GM21529 (cell line): ENCODE results near the gene TSSK6.

Source experiments
- ATAC-seq: cut with Tn5 transposase; IDR thresholded peaks from one replicate; pipeline ENCODE4 v1.9.1; 2021; ENCODE audit not compliant: unreplicated experiment

TSSK6 gene

GRCh38 chr19:19531951-19532805, 16.8 kb upstream of the TSSK6 start:
- no peak for ATAC-seq

GRCh38 chr19:19530889-19531288, 15.5 kb upstream of the TSSK6 start:
- no peak for ATAC-seq

GRCh38 chr19:19530423-19530804, 15.1 kb upstream of the TSSK6 start:
- no peak for ATAC-seq

GRCh38 chr19:19529783-19530422, 14.6 kb upstream of the TSSK6 start:
- no peak for ATAC-seq

- ATAC-seq, result no peak
Measured at GRCh38 chr19:19528721-19529490, 13.6 kb upstream of the TSSK6 start, which contains the start of gene YJEFN3. YJEFN3 (plus strand) TSS chr19:19528911; CDS start chr19:19528933, 22 bp downstream.

- ATAC-seq, result no peak
Measured at GRCh38 chr19:19527674-19528625, 12.6 kb upstream of the TSSK6 start.

- no peak for ATAC-seq
Measured at GRCh38 chr19:19527371-19527656, 12.0 kb upstream of the TSSK6 start.

GRCh38 chr19:19526581-19527370, 11.4 kb upstream of the TSSK6 start:
- no peak for ATAC-seq

- no peak for ATAC-seq
Measured at GRCh38 chr19:19525611-19526380, 10.4 kb upstream of the TSSK6 start.

- ATAC-seq, result no peak
Measured at GRCh38 chr19:19524053-19524452, 8.7 kb upstream of the TSSK6 start.

GRCh38 chr19:19523177-19523576, 7.8 kb upstream of the TSSK6 start:
- no peak for ATAC-seq

- ATAC-seq, result no peak
Measured at GRCh38 chr19:19520989-19521388, 5.6 kb upstream of the TSSK6 start.

GRCh38 chr19:19517235-19517619, 1.9 kb upstream of the TSSK6 start:
- no peak for ATAC-seq

- peak; percentile 89 for ATAC-seq
Measured at GRCh38 chr19:19515642-19516519, 533 bp upstream of the TSSK6 start, which contains the start of gene NDUFA13. NDUFA13 (plus strand) TSS chr19:19516225; CDS start chr19:19516239, 14 bp downstream.

- no peak for ATAC-seq
Measured at GRCh38 chr19:19514215-19514657, 1.1 kb downstream of the TSSK6 start.

GRCh38 chr19:19513682-19514081, 1.7 kb downstream of the TSSK6 start:
- ATAC-seq, result no peak

- no peak for ATAC-seq
Measured at GRCh38 chr19:19510432-19510831, 4.9 kb downstream of the TSSK6 start.

- no peak for ATAC-seq
Measured at GRCh38 chr19:19508217-19508616, 7.1 kb downstream of the TSSK6 start.
